ENCODE measurements around the gene LRRC75A.

- TF ChIP-seq CTCF (conservative IDR thresholded peaks at IDR 0.05; ENCODE audit: low read length) (no peak), EZH2phosphoT487 (IDR thresholded peaks at IDR 0.05; ENCODE audit: borderline replicate concordance) (no peak)
These were observed 62.9 kb downstream of the LRRC75A start for GRCh38 chr17:16429083-16429482.
